ENCODE data around the gene TRIM28. TPM values are rescaled to one million over a fixed set of nuclear protein-coding genes. Genes with fewer than 3 reads are reported as not detected.
"Not testable (repeated sequence)": the region's sequence is repeated elsewhere in the genome, so short reads cannot be mapped to it uniquely, and the experiment has no call there.

TRIM28 gene
- total RNA-seq, 2 experiments from 2014 or later: 488 to 571 TPM

GRCh38 chr19:58572818-58573657, 29.2 kb downstream of the TRIM28 start, which contains the start of gene MZF1:
Gene MZF1 (minus strand): TSS chr19:58573335. CDS start chr19:58571389, 1,946 bp downstream.
- peaks cover 7% of the 10 kb centered on the region for H3K36me3 Mint-ChIP-seq
- H3K27me3 Mint-ChIP-seq: no peaks in the 10 kb centered on the region
- CTCF ChIA-PET: interaction anchor here (1.3 to 1.7 kb wide), 3 partner anchors 9 to 59 kb away, joined by 4 to 7 read pairs (median 7); partner anchors contain the start of gene ZBTB45
- H3K4me3 Mint-ChIP-seq: peak within 1 kb of the TSS; percentile 87
- peak; percentile 100 for DNase-seq
- peak within 1 kb of the TSS; percentile 98 for H3K27ac Mint-ChIP-seq
- H3K9me3 Mint-ChIP-seq (ENCODE audit: low read depth): no peaks in the 10 kb centered on the region
- ATAC-seq: peak; percentile 62
- H3K4me1 Mint-ChIP-seq: peaks cover 35% of the 10 kb centered on the region

- CTCF ChIA-PET: interaction anchor here (3.3 to 8.3 kb wide), 2 partner anchors 54 to 60 kb away, joined by 20 to 153 read pairs; partner anchors contain the start of gene ZBTB45
- DNase-seq (no peak), ATAC-seq (no peak)
- Mint-ChIP-seq H3K9me3 (ENCODE audit: low read depth) (no peaks in the 10 kb centered on the region), H3K4me3 (peak overlapping the region; percentile 87), H3K4me1 (peaks cover 35% of the 10 kb centered on the region), H3K27ac (peak overlapping the region; percentile 98), H3K36me3 (peaks cover 4% of the 10 kb centered on the region), H3K27me3 (no peaks in the 10 kb centered on the region)
Observed at GRCh38 chr19:58573658-58574164, 29.8 kb downstream of the TRIM28 start.

DNA sequence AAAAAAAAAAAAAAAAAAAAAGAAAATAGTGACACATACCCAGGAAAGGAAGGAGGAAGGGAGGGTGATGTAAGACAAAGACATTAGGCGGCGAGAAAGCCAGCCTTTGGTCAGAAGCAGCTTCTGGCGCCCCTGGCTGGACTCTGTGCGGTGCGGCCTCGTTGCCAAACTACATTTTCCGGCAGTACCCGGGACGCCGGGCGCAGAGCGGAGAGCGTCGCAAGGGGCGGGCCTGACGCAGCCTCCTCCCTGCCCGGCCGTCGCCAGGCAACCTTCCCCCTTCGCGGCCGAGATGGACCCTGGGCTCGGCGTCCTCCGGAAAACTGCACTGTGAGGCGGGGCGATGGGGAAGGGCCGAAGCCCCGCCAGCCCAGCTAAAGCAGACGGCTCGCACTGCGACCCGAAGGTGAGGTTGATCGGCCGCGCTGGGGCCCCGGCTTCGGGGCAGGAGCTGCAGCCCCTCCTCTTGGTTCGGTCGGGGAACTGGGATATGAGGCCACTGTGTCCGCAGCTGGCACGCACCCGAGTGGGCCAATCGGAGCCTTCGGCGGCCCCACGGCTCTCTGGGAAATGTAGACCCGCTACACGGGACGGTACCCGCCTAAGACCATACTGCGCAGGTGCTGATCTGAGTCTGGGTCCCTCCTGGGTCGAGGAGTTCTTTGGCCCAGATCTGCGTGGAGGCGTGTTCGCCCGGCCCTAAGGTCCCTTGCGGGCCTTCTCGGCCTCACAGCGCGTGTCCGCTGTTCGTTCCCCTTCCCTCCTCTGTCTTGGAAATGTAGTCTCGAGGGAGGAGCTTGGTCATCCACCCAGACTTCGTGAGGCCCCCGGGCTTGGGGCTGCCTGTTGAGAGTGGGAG, 31.5 kb downstream of the TRIM28 start:
- Mint-ChIP-seq H3K36me3 (peaks cover 4% of the 10 kb centered on the region), H3K27ac (peak overlapping the region; percentile 84), H3K4me1 (peaks cover 37% of the 10 kb centered on the region), H3K9me3 (ENCODE audit: low read depth) (no peaks in the 10 kb centered on the region), H3K4me3 (peak overlapping the region; percentile 82), H3K27me3 (no peaks in the 10 kb centered on the region)
- ATAC-seq (peak; percentile 46), DNase-seq (peak; percentile 91)
- CTCF ChIA-PET: interaction anchor here (1.0 to 8.3 kb wide), 6 partner anchors 16 to 80 kb away, joined by 3 to 153 read pairs (median 6); partner anchors contain the start of genes CHMP2A and ZBTB45

DNA sequence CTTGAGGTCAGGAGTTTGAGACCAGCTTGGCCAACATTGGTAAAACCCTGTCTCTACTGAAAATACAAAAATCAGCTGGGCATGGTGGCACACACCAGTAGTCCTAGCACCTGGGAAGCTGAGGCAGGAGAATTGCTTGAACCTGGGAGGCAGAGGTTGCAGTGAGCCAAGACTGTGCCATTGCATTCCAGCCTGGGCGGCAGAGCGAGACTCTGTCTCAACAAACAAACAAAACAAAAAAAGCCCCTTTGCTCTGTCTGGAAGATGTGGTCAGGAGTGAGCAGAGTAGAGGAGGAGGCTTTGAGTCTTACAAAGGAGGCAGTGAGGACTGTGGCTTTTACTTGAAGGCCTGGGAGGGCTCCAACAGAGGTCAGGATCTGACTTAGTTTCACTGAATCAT, 33.7 kb downstream of the TRIM28 start:
- ATAC-seq; H3K27ac Mint-ChIP-seq; H3K4me3 Mint-ChIP-seq; DNase-seq; H3K27me3 Mint-ChIP-seq; H3K9me3 Mint-ChIP-seq (ENCODE audit: low read depth); H3K36me3 Mint-ChIP-seq: not testable (repeated sequence)
- peaks cover 33% of the 10 kb centered on the region for H3K4me1 Mint-ChIP-seq
- CTCF ChIA-PET: interaction anchor here (8.3 kb wide), 1 partner anchor 58 kb away, joined by 153 read pairs; the partner anchor contains the start of gene ZBTB45

- H3K9me3 Mint-ChIP-seq (ENCODE audit: low read depth): no peaks in the 10 kb centered on the region
- H3K27me3 Mint-ChIP-seq: no peaks in the 10 kb centered on the region
- peaks cover 33% of the 10 kb centered on the region for H3K4me1 Mint-ChIP-seq
- H3K36me3 Mint-ChIP-seq: peaks cover 11% of the 10 kb centered on the region
- H3K27ac Mint-ChIP-seq: no peak overlapping the region
- ATAC-seq (no peak), DNase-seq (no peak)
- CTCF ChIA-PET: interaction anchor here (0.6 to 8.3 kb wide), 5 partner anchors 24 to 350 kb away, joined by 3 to 153 read pairs (median 5); partner anchors contain the start of genes CHMP2A, SLC27A5, TRIM28 and ZBTB45
- no peak overlapping the region for H3K4me3 Mint-ChIP-seq
Observed at GRCh38 chr19:58578012-58578925, 34.4 kb downstream of the TRIM28 start.

DNA sequence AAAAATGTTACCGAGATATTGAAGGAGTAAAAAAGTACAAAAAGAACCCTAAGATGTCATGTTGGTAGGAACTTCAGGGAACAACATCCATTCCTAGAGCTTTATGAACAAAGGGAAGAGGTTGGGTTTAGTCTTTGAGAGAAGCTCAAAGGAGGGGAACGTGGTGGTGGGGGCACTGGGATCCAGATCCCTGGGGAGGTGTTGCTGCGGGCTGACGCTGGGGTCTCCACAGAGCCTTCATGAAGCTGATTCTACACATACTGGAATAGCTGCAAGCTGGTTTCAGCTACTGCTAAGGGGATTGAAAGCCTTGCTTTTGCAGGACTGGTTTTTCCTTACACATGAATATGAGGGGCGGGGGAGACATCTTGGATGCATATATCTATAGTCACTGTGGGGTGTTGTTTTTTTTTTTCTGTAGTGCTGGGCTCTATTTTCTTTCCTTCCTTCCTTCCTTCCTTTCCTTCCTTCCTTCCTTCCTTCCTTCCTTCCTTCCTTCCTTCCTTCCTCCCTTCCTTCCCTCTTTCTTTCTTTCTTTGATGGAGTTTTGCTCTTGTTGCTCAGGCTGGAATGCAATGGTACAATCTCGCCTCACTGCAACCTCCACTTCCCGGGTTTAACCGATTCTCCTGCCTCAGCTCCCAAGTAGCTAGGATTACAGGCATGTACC, 35.7 kb downstream of the TRIM28 start:
- ATAC-seq: no peak
- no peaks in the 10 kb centered on the region for H3K27me3 Mint-ChIP-seq
- H3K4me3 Mint-ChIP-seq: no peak overlapping the region
- H3K4me1 Mint-ChIP-seq: peaks cover 22% of the 10 kb centered on the region
- no peak overlapping the region for H3K27ac Mint-ChIP-seq
- CTCF ChIA-PET: interaction anchor here (0.7 to 8.3 kb wide), 6 partner anchors 24 to 328 kb away, joined by 3 to 153 read pairs (median 4); partner anchors contain the start of genes CHMP2A, SLC27A5, TRIM28 and ZBTB45
- no peak for DNase-seq
- H3K36me3 Mint-ChIP-seq: peaks cover 11% of the 10 kb centered on the region
- no peaks in the 10 kb centered on the region for H3K9me3 Mint-ChIP-seq (ENCODE audit: low read depth)

GRCh38 chr19:58581227-58582141, 37.6 kb downstream of the TRIM28 start:
- DNase-seq: peak; percentile 95
- CTCF ChIA-PET: interaction anchor here (0.6 to 8.3 kb wide), 11 partner anchors 9 to 106 kb away, joined by 3 to 153 read pairs (median 4); partner anchors contain the start of genes MZF1, SLC27A5, TRIM28 and UBE2M
- Mint-ChIP-seq H3K4me3 (no peak overlapping the region), H3K9me3 (ENCODE audit: low read depth) (no peaks in the 10 kb centered on the region), H3K27me3 (no peaks in the 10 kb centered on the region), H3K36me3 (peaks cover 11% of the 10 kb centered on the region), H3K27ac (peak overlapping the region; percentile 79), H3K4me1 (peaks cover 17% of the 10 kb centered on the region)
- ATAC-seq: peak; percentile 96

- Mint-ChIP-seq H3K4me3 (no peak overlapping the region), H3K36me3 (peaks cover 11% of the 10 kb centered on the region), H3K27me3 (no peaks in the 10 kb centered on the region), H3K27ac (no peak overlapping the region), H3K4me1 (peaks cover 17% of the 10 kb centered on the region), H3K9me3 (ENCODE audit: low read depth) (no peaks in the 10 kb centered on the region)
- CTCF ChIA-PET: interaction anchor here (2.1 kb wide), 1 partner anchor 63 kb away, joined by 7 read pairs; the partner anchor contains the start of gene ZBTB45
- DNase-seq (no peak), ATAC-seq (no peak)
Observed at GRCh38 chr19:58582985-58583384, 39.1 kb downstream of the TRIM28 start.

- no peak for ATAC-seq
- H3K27me3 Mint-ChIP-seq: no peaks in the 10 kb centered on the region
- peaks cover 11% of the 10 kb centered on the region for H3K36me3 Mint-ChIP-seq
- H3K9me3 Mint-ChIP-seq (ENCODE audit: low read depth): no peaks in the 10 kb centered on the region
- peaks cover 9% of the 10 kb centered on the region for H3K4me1 Mint-ChIP-seq
- CTCF ChIA-PET: interaction anchor here (2.1 kb wide), 1 partner anchor 65 kb away, joined by 7 read pairs; the partner anchor contains the start of gene ZBTB45
- no peak overlapping the region for H3K27ac Mint-ChIP-seq
- no peak for DNase-seq
- H3K4me3 Mint-ChIP-seq: no peak overlapping the region
Observed at GRCh38 chr19:58584498-58585441, 40.9 kb downstream of the TRIM28 start.

GRCh38 chr19:58585442-58586132, 41.7 kb downstream of the TRIM28 start:
- Mint-ChIP-seq H3K27ac (no peak overlapping the region), H3K9me3 (ENCODE audit: low read depth) (no peaks in the 10 kb centered on the region), H3K36me3 (peaks cover 11% of the 10 kb centered on the region), H3K27me3 (no peaks in the 10 kb centered on the region), H3K4me1 (peaks cover 9% of the 10 kb centered on the region), H3K4me3 (no peak overlapping the region)
- DNase-seq (no peak), ATAC-seq (no peak)
- CTCF ChIA-PET: no interaction called here

All from activated CD8-positive, alpha-beta memory T cell treated with anti-CD3 and anti-CD28 coated beads, Interleukin-2, amount 10 ng/mL, durations not matched to agents 7 days and 5 days (primary cell).